Liver (tissue), 9 donors: ENCODE data around the gene NKD1. TPM values are rescaled to one million over a fixed set of nuclear protein-coding genes. Genes with fewer than 3 reads are reported as not detected.

Experiments used
- DNase-seq: peaks from one replicate; pipeline ENCODE4 v3.0.0-alpha.2; 2017; ENCODE audit warnings: low spot score
- H3K27ac ChIP-seq, 2 donors: one replicate each; pipeline ENCODE4 v1.7.0; 2013; ENCODE audit warnings: inconsistent platforms in 2 of 2, low read length in 2 of 2, control low read depth in 1 of 2, low read depth in 1 of 2, mild to moderate bottlenecking in 1 of 2
- H3K27me3 ChIP-seq, 4 donors: one replicate each; pipeline versions ENCODE4 v1.6.1 to v1.7.0; 2013; ENCODE audit warnings: low read length in 3 of 4, inconsistent platforms in 1 of 4, mild to moderate bottlenecking in 1 of 4, moderate library complexity in 1 of 4; ENCODE audit not compliant: control insufficient read depth in 4 of 4, insufficient read depth in 4 of 4
- H3K36me3 ChIP-seq, 4 donors: one replicate each; pipeline versions ENCODE4 v1.6.1 to v1.7.0; 2013; ENCODE audit warnings: low read length in 3 of 4, mild to moderate bottlenecking in 3 of 4, low read depth in 1 of 4, moderate library complexity in 1 of 4; ENCODE audit not compliant: control insufficient read depth in 4 of 4, insufficient read depth in 3 of 4
- H3K4me1 ChIP-seq, 4 donors: one replicate each; pipeline versions ENCODE4 v1.6.1 to v1.7.0; 2013; ENCODE audit warnings: low read length in 3 of 4, mild to moderate bottlenecking in 3 of 4, moderate library complexity in 1 of 4; ENCODE audit not compliant: control insufficient read depth in 4 of 4, insufficient read depth in 4 of 4
- H3K4me3 ChIP-seq, 3 donors: one replicate each; pipeline versions ENCODE4 v1.6.1 to v1.7.0; 2013; ENCODE audit warnings: low read length in 3 of 3, control low read depth in 1 of 3, low read depth in 1 of 3, mild to moderate bottlenecking in 1 of 3
- H3K9ac ChIP-seq, 2 donors: one replicate each; pipeline ENCODE4 v1.7.0; 2013; ENCODE audit warnings: low read length in 2 of 2, mild to moderate bottlenecking in 2 of 2, moderate library complexity in 2 of 2, control low read depth in 1 of 2, low read depth in 1 of 2
- H3K9me3 ChIP-seq, 4 donors: one replicate each; pipeline versions ENCODE4 v1.6.1 to v1.7.0; 2013; ENCODE audit warnings: low read length in 3 of 4; ENCODE audit not compliant: control insufficient read depth in 4 of 4
- ATF3 ChIP-seq: IDR thresholded peaks from 2 replicates; pipeline ENCODE4 v1.6.1; 2016; ENCODE audit warnings: antibody characterized with exemption
- CTCF ChIP-seq: fragments of 150-350 bp; IDR thresholded peaks from 2 replicates; pipeline ENCODE4 v1.5.1; 2017; ENCODE audit warnings: improper control_type of control experiment, low read depth, low read length; ENCODE audit not compliant: missing input control
- FOXA1 ChIP-seq: IDR thresholded peaks from 2 replicates; pipeline ENCODE4 v1.6.1; 2016; ENCODE audit warnings: antibody characterized with exemption
- FOXA2 ChIP-seq: IDR thresholded peaks from 2 replicates; pipeline ENCODE4 v1.6.1; 2016; ENCODE audit warnings: antibody characterized with exemption
- GABPA ChIP-seq, 2 donors: IDR thresholded peaks in 1 of 2; conservative IDR thresholded peaks in 1 of 2; 2 replicates each; pipeline ENCODE4 v1.6.1; 2016; ENCODE audit warnings: antibody characterized with exemption in 2 of 2, mild to moderate bottlenecking in 1 of 2, moderate library complexity in 1 of 2
- HNF4A ChIP-seq, 2 donors: conservative IDR thresholded peaks; 2 replicates each; pipeline ENCODE4 v1.6.1; 2016; ENCODE audit warnings: antibody characterized with exemption in 2 of 2, mild to moderate bottlenecking in 2 of 2
- JUND ChIP-seq, 2 donors: IDR thresholded peaks; 2 replicates each; pipeline ENCODE4 v1.6.1; 2016; ENCODE audit warnings: antibody characterized with exemption in 2 of 2
- MAX ChIP-seq: IDR thresholded peaks from 2 replicates; pipeline ENCODE4 v1.6.1; 2016; ENCODE audit warnings: antibody characterized with exemption
- NR2F2 ChIP-seq: IDR thresholded peaks from 2 replicates; pipeline ENCODE4 v1.6.1; 2016; ENCODE audit warnings: antibody characterized with exemption
- RAD21 ChIP-seq, 2 donors: IDR thresholded peaks; 2 replicates each; pipeline ENCODE4 v1.6.1; 2016; ENCODE audit warnings: antibody characterized with exemption in 2 of 2, mild to moderate bottlenecking in 2 of 2
- RXRA ChIP-seq, 2 donors: IDR thresholded peaks; 2 replicates each; pipeline ENCODE4 v1.6.1; 2017 to 2018; ENCODE audit warnings: antibody characterized with exemption in 2 of 2, mild to moderate bottlenecking in 1 of 2
- SP1 ChIP-seq: IDR thresholded peaks from 2 replicates; pipeline ENCODE4 v1.6.1; 2018; ENCODE audit warnings: antibody characterized with exemption, mild to moderate bottlenecking
- TAF1 ChIP-seq: conservative IDR thresholded peaks from 2 replicates; pipeline ENCODE4 v1.6.1; 2016; ENCODE audit warnings: antibody characterized with exemption, mild to moderate bottlenecking
- YY1 ChIP-seq: IDR thresholded peaks from 2 replicates; pipeline ENCODE4 v1.6.1; 2016; ENCODE audit warnings: antibody characterized with exemption, mild to moderate bottlenecking
- ZBTB33 ChIP-seq: IDR thresholded peaks from 2 replicates; pipeline ENCODE4 v1.6.1; 2016; ENCODE audit warnings: antibody characterized with exemption
- WGBS: extraction: QIAGEN DNeasy Blood & Tissue Kit; methylation state at CpG from one replicate; pipeline ENCODE4 v1.1.7; 2013; 5-methylcytosine and 5-hydroxymethylcytosine counted together
- polyA plus RNA-seq, 2 donors: library from polyadenylated mRNA; stranded (reverse) in 1 of 2; unstranded in 1 of 2; fragments of 200-250 nt in 1 of 2; fragments of >200 nt in 1 of 2; fragmentation: Nextera tagmentation in 1 of 2; extraction: Ambion mirVana in 1 of 2; gene quantifications; one replicate each; pipeline versions ENCODE4 v1.2.1 to v1.2.3, GENCODE V29; 2013 to 2015
- total RNA-seq, 2 donors: library from RNA; depleted of rRNA; stranded (reverse); fragments of >200 nt; gene quantifications; one replicate each; pipeline ENCODE4 v1.2.3, GENCODE V29; 2014
- donor health status: healthy.
- donor health status: healthy.
- donor health status: healthy.
- donor health status: healthy.
- donor health status: healthy.

Gene NKD1
- total and polyA plus RNA-seq, 4 donors, result 0.28 to 3.5 (median 0.85) TPM

- peak; percentile 88 for DNase-seq
- Histone ChIP-seq H3K27me3 (no peaks in the 10 kb centered on the region), H3K4me3 (peak overlapping the region; percentile 12 to 55 (median 51)), H3K9me3 (no peaks in the 10 kb centered on the region), H3K27ac (no peak overlapping the region), H3K36me3 (no peaks in the 10 kb centered on the region), H3K4me1 (peaks cover 5 to 14% (median 7%) of the 10 kb centered on the region in 4 donors), H3K9ac (peak overlapping the region in 1 of 2 donors; percentile 62)
- 18% methylated on average over 40 of the region's 40 CpGs for WGBS
- TF ChIP-seq JUND (IDR thresholded peaks at IDR 0.05) (no peak), HNF4A (conservative IDR thresholded peaks at IDR 0.05) (peak in 1 of 2 donors; percentile 29), RAD21 (IDR thresholded peaks at IDR 0.05) (peak; percentile 91 to 93), ZBTB33 (no peak), YY1 (peak; percentile 33), SP1 (no peak), CTCF (peak; percentile 85), RXRA (IDR thresholded peaks at IDR 0.05) (peak in 1 of 2 donors; percentile 62), TAF1 (no peak)
Observed at GRCh38 chr16:50665128-50665878, 117.1 kb downstream of the NKD1 start.

GRCh38 chr16:50666658-50667496 lies 118.7 kb downstream of the NKD1 start:
- DNase-seq, result no peak
- 80% methylated on average over 9 of the region's 9 CpGs for WGBS
- no peak overlapping the region for H3K27ac ChIP-seq

More at GRCh38 chr16:50666658-50667496, 118.7 kb downstream of the NKD1 start:
- H3K27me3 ChIP-seq, result no peaks in the 10 kb centered on the region
- H3K4me3 ChIP-seq, result no peak overlapping the region
- H3K36me3 ChIP-seq, result no peaks in the 10 kb centered on the region
- H3K9me3 ChIP-seq, result peaks cover 0 to 4% (median 1%) of the 10 kb centered on the region in 4 donors
- peaks cover 5 to 14% (median 7%) of the 10 kb centered on the region in 4 donors for H3K4me1 ChIP-seq
- no peak for TF ChIP-seq YY1
- no peak for TF ChIP-seq ATF3
- no peak for TF ChIP-seq FOXA1
- TF ChIP-seq GABPA (IDR thresholded peaks at IDR 0.05 in 1 of 2, conservative IDR thresholded peaks at IDR 0.05 in 1 of 2), result no peak
- no peak for TF ChIP-seq JUND (IDR thresholded peaks at IDR 0.05)
- no peak for TF ChIP-seq CTCF
- TF ChIP-seq MAX, result no peak
- no peak for TF ChIP-seq SP1
- TF ChIP-seq NR2F2, result no peak
- no peak for TF ChIP-seq FOXA2
- TF ChIP-seq ZBTB33, result no peak
- no peak overlapping the region for H3K9ac ChIP-seq
